ENCODE data around the gene MUC6. TPM values are rescaled to one million over a fixed set of nuclear protein-coding genes. Genes with fewer than 3 reads are reported as not detected.

The MUC6 gene
- total and polyA plus RNA-seq, 10 of the 15 experiments (the other 5 are each of a cell fraction or from before 2014, with no cell fraction given): 0.03 TPM; not detected in 8

- intact Hi-C loops (cut with micrococcal nuclease; ENCODE audit: unreplicated experiment): no loop called here
- FAIRE-seq (no peak), DNase-seq (ENCODE audit: low read depth, low spot score) (no peak), ATAC-seq (no peak)
- Histone ChIP-seq H3K27ac (ENCODE audit: control insufficient read depth, insufficient read depth) (no peak overlapping the region), H3K4me3 (no peak overlapping the region), H3K9ac (ENCODE audit: control insufficient read depth, insufficient read depth, low read length) (no peak overlapping the region), H3K79me2 (ENCODE audit: control insufficient read depth, insufficient read depth, low read length) (no peaks in the 10 kb centered on the region), H3K4me2 (ENCODE audit: control insufficient read depth, insufficient read depth) (no peak overlapping the region), H3K4me1 (ENCODE audit: control insufficient read depth, insufficient read depth, low read length) (no peaks in the 10 kb centered on the region), H3K27me3 (replicated peaks in 1 of 2; ENCODE audit: control insufficient read depth in 2 of 2, insufficient read depth in 2 of 2, low read length in 1 of 2) (no peaks in the 10 kb centered on the region), H3K9me3 (replicated peaks; ENCODE audit: control insufficient read depth, insufficient read depth, low read length) (no peaks in the 10 kb centered on the region), H3K36me3 (ENCODE audit: control insufficient read depth in 2 of 2, insufficient read depth in 2 of 2, low read length in 1 of 2) (no peaks in the 10 kb centered on the region), H4K20me1 (ENCODE audit: control insufficient read depth, insufficient read depth) (no peaks in the 10 kb centered on the region), H2AFZ (ENCODE audit: control insufficient read depth, low read depth, low read length) (no peak overlapping the region)
- RAD21 ChIA-PET (ENCODE audit: unreplicated experiment): no interaction called here
- CTCF ChIA-PET: interaction anchor here (0.6 kb wide), 1 partner anchor 156 kb away, joined by 3 read pairs; no protein-coding TSS in a partner anchor
- POLR2A ChIA-PET: no interaction called here
- SMC1A ChIA-PET (ENCODE audit: uncharacterized antibody, unreplicated experiment): no interaction called here
- in situ Hi-C loops (cut with MboI): no loop called here
- TF ChIP-seq NFIC (IDR thresholded peaks at IDR 0.05; ENCODE audit: low read depth, low read length): no peak
- TF ChIP-seq FOXM1 (IDR thresholded peaks at IDR 0.05; ENCODE audit: low read depth, low read length): no peak
- no peak for TF ChIP-seq CBX5 (IDR thresholded peaks at IDR 0.05; ENCODE audit: low read depth)
- TF ChIP-seq SUZ12 (IDR thresholded peaks at IDR 0.05; ENCODE audit: unreplicated experiment): no peak
- no peak for TF ChIP-seq ESRRA (IDR thresholded peaks at IDR 0.05; ENCODE audit: low read length)
- TF ChIP-seq SP1 (IDR thresholded peaks at IDR 0.05; ENCODE audit: low read depth, low read length): no peak
- TF ChIP-seq ZNF384 (IDR thresholded peaks at IDR 0.05; ENCODE audit: borderline replicate concordance, low read depth, low read length): no peak
- no peak for TF ChIP-seq MAX (IDR thresholded peaks at IDR 0.05; ENCODE audit: low read depth, low read length)
- no peak for TF ChIP-seq TBL1XR1 (IDR thresholded peaks at IDR 0.05; ENCODE audit: low read depth, low read length)
- no peak for TF ChIP-seq YY1 (IDR thresholded peaks at IDR 0.05; ENCODE audit: low read depth, low read length)
- TF ChIP-seq E4F1 (IDR thresholded peaks at IDR 0.05; ENCODE audit: borderline replicate concordance, partially characterized antibody): no peak
- TF ChIP-seq RAD21 (IDR thresholded peaks at IDR 0.05; ENCODE audit: insufficient read depth, low read depth, low read length): no peak
- TF ChIP-seq MYB (IDR thresholded peaks at IDR 0.05; ENCODE audit: borderline replicate concordance, low read depth, low read length): no peak
- TF ChIP-seq SMAD5 (IDR thresholded peaks at IDR 0.05; ENCODE audit: low read depth): no peak
- no peak for TF ChIP-seq USF1 (IDR thresholded peaks at IDR 0.05; ENCODE audit: borderline replicate concordance, extremely low read length, insufficient read depth, low read depth, low read length)
- TF ChIP-seq BCL11A (IDR thresholded peaks at IDR 0.05; ENCODE audit: low read depth, low read length): no peak
- BruUV-seq (replicated peaks): no TSS peak
- 71% methylated on average over 34 of the region's 38 CpGs for WGBS (ENCODE audit: insufficient coverage, insufficient replicate concordance, low lambda C conversion rate, missing lambda C conversion rate)
Measured at GRCh38 chr11:1033016-1033798, 3.3 kb downstream of the MUC6 start.
